B cell (primary cell): ENCODE measurements around the gene UGGT1. TPM values are rescaled to one million over a fixed set of nuclear protein-coding genes. Genes with fewer than 3 reads are reported as not detected.

Experiments
- ATAC-seq: fragments of 200-7000 bp; cut with Tn5 transposase; one replicate; pipeline ENCODE4 v1.10.0; 2021; ENCODE audit warnings: low read depth, mild to moderate bottlenecking, moderate number of reproducible peaks, moderate library complexity
- CTCF ChIA-PET: fragments of 350-600 bp; sonication (Branson Sonifier 250); formaldehyde crosslinking; loops from one replicate; lab custom pipeline; 2021; ENCODE audit warnings: antibody characterized with exemption, inconsistent platforms; lab: Charles Lee
- POLR2A ChIA-PET: fragments of 350-600 bp; sonication (Branson Sonifier 250); formaldehyde crosslinking; loops from one replicate; lab custom pipeline; 2021; ENCODE audit warnings: antibody characterized with exemption; lab: Charles Lee
- DNase-seq: peaks from one replicate; pipeline ENCODE4 v3.0.0; 2013
- H2AFZ ChIP-seq: 2 replicates; pipeline ENCODE4 v1.6.1; 2012; ENCODE audit warnings: mild to moderate bottlenecking, low read depth, low read length; ENCODE audit not compliant: insufficient read depth, poor library complexity, severe bottlenecking
- H3K27ac ChIP-seq, 2 donors: 1 replicate in 1 of 2; 2 replicates in 1 of 2; pipeline ENCODE4 v1.5.1; 2012 to 2013; ENCODE audit warnings: low read length in 2 of 2, mild to moderate bottlenecking in 2 of 2, moderate library complexity in 1 of 2
- H3K27me3 ChIP-seq, 4 experiments: fragments of 200-600 bp in 1 of 4; sonication (generic) in 1 of 4; replicated peaks in 1 of 4; 1 replicate in 2 of 4; 2 replicates in 2 of 4; pipeline versions ENCODE4 v1.6.1 to v1.7.0; 2013 to 2016; ENCODE audit warnings: low read length in 3 of 4, mild to moderate bottlenecking in 2 of 4, mixed read lengths in 1 of 4, moderate library complexity in 1 of 4; ENCODE audit not compliant: insufficient read depth in 4 of 4, control insufficient read depth in 3 of 4; ENCODE audit errors: control extremely low read depth in 1 of 4
- H3K36me3 ChIP-seq, 2 experiments: replicated peaks in 1 of 2; 1 replicate in 1 of 2; 2 replicates in 1 of 2; pipeline versions ENCODE4 v1.6.1 to v1.7.1; 2013; ENCODE audit warnings: low read length in 1 of 2; ENCODE audit not compliant: insufficient read depth in 2 of 2, control insufficient read depth in 1 of 2; ENCODE audit errors: control extremely low read depth in 1 of 2, extremely low read depth in 1 of 2
- H3K4me1 ChIP-seq, 2 donors: fragments of 200-600 bp in 1 of 2; sonication (generic) in 1 of 2; 1 replicate in 1 of 2; 2 replicates in 1 of 2; pipeline versions ENCODE4 v1.5.1 to v1.6.1; 2013 to 2017; ENCODE audit warnings: low read length in 2 of 2; ENCODE audit not compliant: control insufficient read depth in 2 of 2, insufficient read depth in 2 of 2
- H3K4me2 ChIP-seq: replicated peaks from 2 replicates; pipeline ENCODE3; 2012; ENCODE audit warnings: mild to moderate bottlenecking, low read depth, low read length; ENCODE audit not compliant: poor library complexity, severe bottlenecking
- H3K4me3 ChIP-seq, 5 experiments: fragments of 200-600 bp in 1 of 5; sonication (generic) in 1 of 5; 1 replicate in 3 of 5; 2 replicates in 2 of 5; pipeline versions ENCODE4 v1.5.1 to v1.7.0; 2011 to 2016; ENCODE audit warnings: low read length in 4 of 5, mild to moderate bottlenecking in 4 of 5, low read depth in 2 of 5, control low read depth in 1 of 5, moderate library complexity in 1 of 5; ENCODE audit not compliant: insufficient read depth in 1 of 5; ENCODE audit errors: control extremely low read depth in 1 of 5, extremely low read depth in 1 of 5
- H3K79me2 ChIP-seq: fragments of 200-600 bp; sonication (generic); one replicate; pipeline ENCODE4 v1.6.0; 2016; ENCODE audit warnings: low read length; ENCODE audit not compliant: control insufficient read depth, insufficient read depth
- H3K9ac ChIP-seq: fragments of 200-600 bp; sonication (generic); 2 replicates; pipeline ENCODE4 v1.6.1; 2017; ENCODE audit warnings: mild to moderate bottlenecking, low read length, moderate library complexity
- H3K9me3 ChIP-seq, 3 donors: one replicate each; pipeline versions ENCODE4 v1.6.1 to v1.7.1; 2013; ENCODE audit warnings: low read length in 2 of 3; ENCODE audit not compliant: control insufficient read depth in 2 of 3, insufficient read depth in 1 of 3; ENCODE audit errors: control extremely low read depth in 1 of 3
- H4K20me1 ChIP-seq: 2 replicates; pipeline ENCODE4 v1.6.0; 2012; ENCODE audit warnings: mild to moderate bottlenecking, low read length; ENCODE audit not compliant: insufficient read depth, control insufficient read depth, poor library complexity, severe bottlenecking
- H3K27ac Mint-ChIP-seq: one replicate; pipeline ENCODE4 v1.8.0; 2021; ENCODE audit warnings: mixed read lengths
- H3K27me3 Mint-ChIP-seq: one replicate; pipeline ENCODE4 v1.8.0; 2021; ENCODE audit warnings: mixed read lengths
- H3K4me1 Mint-ChIP-seq: one replicate; pipeline ENCODE4 v1.8.0; 2021; ENCODE audit warnings: mixed read lengths
- H3K4me3 Mint-ChIP-seq: one replicate; pipeline ENCODE4 v1.8.0; 2021; ENCODE audit warnings: mixed read lengths
- H3K9me3 Mint-ChIP-seq: one replicate; pipeline ENCODE4 v1.8.0; 2022; ENCODE audit warnings: mixed read lengths; ENCODE audit not compliant: insufficient read depth
- EZH2 ChIP-seq: IDR thresholded peaks from 2 replicates; pipeline ENCODE4 v1.6.1; 2012; ENCODE audit warnings: borderline replicate concordance, low read depth, mild to moderate bottlenecking, moderate library complexity, low read length; ENCODE audit not compliant: insufficient read depth, poor library complexity, severe bottlenecking
- intact Hi-C: fragments of 100-400 bp; cut with micrococcal nuclease; formaldehyde crosslinking; loops from one replicate; pipeline ENCODE4 v1.10.0; 2022
- polyA plus RNA-seq: library from polyadenylated mRNA; depleted of rRNA; stranded (reverse); fragments of >200 nt; gene quantifications from 2 replicates; pipeline ENCODE4 v1.2.3, GENCODE V29; 2012
- total RNA-seq, 2 donors: library from RNA; stranded (reverse); fragments of 120-200 nt in 1 of 2; gene quantifications; 1 replicate in 1 of 2; 2 replicates in 1 of 2; pipeline versions ENCODE4 v1.2.3 to v1.2.4, GENCODE V29; 2013 to 2022
- TF ChIP-seq, protein P1 (sequence below): fragments of 200-600 bp; IDR thresholded peaks from one replicate; pipeline ENCODE4 v1.8.0; 2022; ENCODE audit warnings: antibody characterized with exemption, mild to moderate bottlenecking

Gene UGGT1
- total and polyA plus RNA-seq, 2 donors (not counting 1 experiment from before 2014, with no cell fraction given), result 8.5 to 44.1 TPM

DNA sequence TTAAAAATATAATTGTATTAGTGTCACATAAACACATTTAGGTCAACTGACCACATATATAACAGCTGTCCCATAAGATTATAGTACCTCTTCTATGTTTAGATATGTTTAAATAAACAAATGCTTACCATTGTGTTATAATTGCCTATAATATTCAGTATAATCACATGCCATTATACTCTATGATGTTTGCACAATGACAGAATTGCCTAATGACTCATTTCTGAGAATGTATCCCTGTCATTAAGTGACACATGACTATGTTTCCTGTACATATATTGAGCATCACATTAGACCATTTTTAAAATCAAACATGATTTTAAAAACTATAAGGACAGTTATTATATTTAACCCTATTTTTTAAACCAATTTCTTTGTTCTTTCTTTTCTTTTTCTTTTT, 137.9 kb downstream of the UGGT1 start:
- POLR2A ChIA-PET, result no interaction called here
- no peak overlapping the region for H3K27ac Mint-ChIP-seq

More for the DNA sequence above, 137.9 kb downstream of the UGGT1 start:
- Histone ChIP-seq H3K36me3 (no peaks in the 10 kb centered on the region), H2AFZ (no peak overlapping the region), H3K27ac (no peak overlapping the region), H3K4me1 (peaks cover 5 to 7% of the 10 kb centered on the region in 2 donors), H3K79me2 (no peaks in the 10 kb centered on the region), H3K4me3 (no peak overlapping the region), H3K9me3 (peaks cover 0 to 5% (median 0%) of the 10 kb centered on the region in 3 donors), H3K4me2 (no peak overlapping the region), H3K9ac (no peak overlapping the region), H4K20me1 (no peaks in the 10 kb centered on the region), H3K27me3 (peaks cover 0 to 13% (median 5%) of the 10 kb centered on the region in 4 experiments)
- Mint-ChIP-seq H3K4me3 (no peak overlapping the region), H3K27me3 (peaks cover 6% of the 10 kb centered on the region), H3K9me3 (no peaks in the 10 kb centered on the region), H3K4me1 (peaks cover 4% of the 10 kb centered on the region)
- CTCF ChIA-PET, result no interaction called here
- intact Hi-C loops, result no loop called here
- TF ChIP-seq EZH2, result no peak
- TF ChIP-seq, protein P1, sequence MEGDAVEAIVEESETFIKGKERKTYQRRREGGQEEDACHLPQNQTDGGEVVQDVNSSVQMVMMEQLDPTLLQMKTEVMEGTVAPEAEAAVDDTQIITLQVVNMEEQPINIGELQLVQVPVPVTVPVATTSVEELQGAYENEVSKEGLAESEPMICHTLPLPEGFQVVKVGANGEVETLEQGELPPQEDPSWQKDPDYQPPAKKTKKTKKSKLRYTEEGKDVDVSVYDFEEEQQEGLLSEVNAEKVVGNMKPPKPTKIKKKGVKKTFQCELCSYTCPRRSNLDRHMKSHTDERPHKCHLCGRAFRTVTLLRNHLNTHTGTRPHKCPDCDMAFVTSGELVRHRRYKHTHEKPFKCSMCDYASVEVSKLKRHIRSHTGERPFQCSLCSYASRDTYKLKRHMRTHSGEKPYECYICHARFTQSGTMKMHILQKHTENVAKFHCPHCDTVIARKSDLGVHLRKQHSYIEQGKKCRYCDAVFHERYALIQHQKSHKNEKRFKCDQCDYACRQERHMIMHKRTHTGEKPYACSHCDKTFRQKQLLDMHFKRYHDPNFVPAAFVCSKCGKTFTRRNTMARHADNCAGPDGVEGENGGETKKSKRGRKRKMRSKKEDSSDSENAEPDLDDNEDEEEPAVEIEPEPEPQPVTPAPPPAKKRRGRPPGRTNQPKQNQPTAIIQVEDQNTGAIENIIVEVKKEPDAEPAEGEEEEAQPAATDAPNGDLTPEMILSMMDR, result no peak
- no peak for DNase-seq
- no peak for ATAC-seq
